ENCODE measurements around the gene GZMB.

GZMB gene

GRCh38 chr14:24632336-24632735 lies 1.7 kb downstream of the GZMB start:
- H3K18ac ChIP-seq (ENCODE audit: low read length): no peak overlapping the region
- no peak overlapping the region for H3K4me2 ChIP-seq (ENCODE audit: low read length)
- no peaks in the 10 kb centered on the region for H3K27me3 ChIP-seq (ENCODE audit: insufficient read depth, low read length)
- peaks cover 40% of the 10 kb centered on the region for H3K9me3 ChIP-seq (ENCODE audit: insufficient read depth, low read depth, low read length)
- H3K14ac ChIP-seq (ENCODE audit: low read length): no peak overlapping the region
- no peak overlapping the region for H3K23ac ChIP-seq (ENCODE audit: low read length)
- no peak overlapping the region for H2BK12ac ChIP-seq (ENCODE audit: low read length)
- H3K79me1 ChIP-seq (ENCODE audit: low read length): no peaks in the 10 kb centered on the region
- H3K36me3 ChIP-seq (ENCODE audit: control insufficient read depth in 1 of 2, insufficient read depth in 2 of 2, low read length in 2 of 2): no peaks in the 10 kb centered on the region
- H2BK120ac ChIP-seq (ENCODE audit: insufficient read depth, low read length, poor library complexity): no peak overlapping the region
- H3K4ac ChIP-seq (ENCODE audit: low read depth, low read length): no peak overlapping the region
- H3K9ac ChIP-seq (ENCODE audit: low read length): no peak overlapping the region
- H3K4me1 ChIP-seq (ENCODE audit: control insufficient read depth in 1 of 2, insufficient read depth in 2 of 2, low read length in 2 of 2): no peaks in the 10 kb centered on the region
- no peaks in the 10 kb centered on the region for H3K79me2 ChIP-seq (ENCODE audit: control insufficient read depth, insufficient read depth, low read length, poor library complexity)
- no peak for DNase-seq
- H3K4me3 ChIP-seq (ENCODE audit: low read depth, low read length): no peak overlapping the region
- H2AFZ ChIP-seq (ENCODE audit: insufficient read depth, low read length, poor library complexity): no peak overlapping the region
- no CpG with 5 or more reads among the region's 4 CpGs for WGBS (ENCODE audit: extremely low coverage, insufficient coverage, insufficient read length)
- no peak overlapping the region for H4K8ac ChIP-seq (ENCODE audit: low read depth, low read length)
- H2AK5ac ChIP-seq (ENCODE audit: low read length): no peak overlapping the region
- no peak overlapping the region for H4K12ac ChIP-seq (ENCODE audit: low read depth, low read length)
- H2BK5ac ChIP-seq (ENCODE audit: low read depth, low read length, poor library complexity): no peak overlapping the region
- H3K27ac ChIP-seq (ENCODE audit: low read depth, low read length): no peak overlapping the region
- H4K91ac ChIP-seq (ENCODE audit: low read depth, low read length): no peak overlapping the region

GRCh38 chr14:24631749-24632335 lies 2.1 kb downstream of the GZMB start:
- Histone ChIP-seq H3K14ac (ENCODE audit: low read length) (no peak overlapping the region), H3K4me2 (ENCODE audit: low read length) (no peak overlapping the region), H2BK12ac (ENCODE audit: low read length) (no peak overlapping the region), H3K79me2 (ENCODE audit: control insufficient read depth, insufficient read depth, low read length, poor library complexity) (no peaks in the 10 kb centered on the region), H2AFZ (ENCODE audit: insufficient read depth, low read length, poor library complexity) (no peak overlapping the region), H3K4ac (ENCODE audit: low read depth, low read length) (no peak overlapping the region), H3K79me1 (ENCODE audit: low read length) (no peaks in the 10 kb centered on the region), H3K9ac (ENCODE audit: low read length) (no peak overlapping the region), H2AK5ac (ENCODE audit: low read length) (no peak overlapping the region), H4K8ac (ENCODE audit: low read depth, low read length) (no peak overlapping the region), H3K36me3 (ENCODE audit: control insufficient read depth in 1 of 2, insufficient read depth in 2 of 2, low read length in 2 of 2) (no peaks in the 10 kb centered on the region), H3K9me3 (ENCODE audit: insufficient read depth, low read depth, low read length) (peaks cover 40% of the 10 kb centered on the region), H3K18ac (ENCODE audit: low read length) (no peak overlapping the region), H2BK5ac (ENCODE audit: low read depth, low read length, poor library complexity) (no peak overlapping the region), H4K91ac (ENCODE audit: low read depth, low read length) (no peak overlapping the region), H2BK120ac (ENCODE audit: insufficient read depth, low read length, poor library complexity) (no peak overlapping the region), H3K27ac (ENCODE audit: low read depth, low read length) (no peak overlapping the region), H3K27me3 (ENCODE audit: insufficient read depth, low read length) (no peaks in the 10 kb centered on the region), H3K23ac (ENCODE audit: low read length) (no peak overlapping the region), H4K12ac (ENCODE audit: low read depth, low read length) (no peak overlapping the region), H3K4me3 (ENCODE audit: low read depth, low read length) (no peak overlapping the region), H3K4me1 (ENCODE audit: control insufficient read depth in 1 of 2, insufficient read depth in 2 of 2, low read length in 2 of 2) (no peaks in the 10 kb centered on the region)
- DNase-seq: no peak
- WGBS (ENCODE audit: extremely low coverage, insufficient coverage, insufficient read length): no CpG with 5 or more reads among the region's 11 CpGs

- no peaks in the 10 kb centered on the region for H3K36me3 ChIP-seq (ENCODE audit: control insufficient read depth in 1 of 2, insufficient read depth in 2 of 2, low read length in 2 of 2)
Measured at GRCh38 chr14:24630872-24631477, 3.0 kb downstream of the GZMB start.

GRCh38 chr14:24630087-24630871 lies 3.7 kb downstream of the GZMB start:
- Histone ChIP-seq H3K79me2 (ENCODE audit: control insufficient read depth, insufficient read depth, low read length, poor library complexity) (no peaks in the 10 kb centered on the region), H3K27ac (ENCODE audit: low read depth, low read length) (no peak overlapping the region), H3K4me3 (ENCODE audit: low read depth, low read length) (no peak overlapping the region), H3K9me3 (ENCODE audit: insufficient read depth, low read depth, low read length) (peaks cover 40% of the 10 kb centered on the region), H2AK5ac (ENCODE audit: low read length) (no peak overlapping the region), H3K4ac (ENCODE audit: low read depth, low read length) (no peak overlapping the region), H3K27me3 (ENCODE audit: insufficient read depth, low read length) (no peaks in the 10 kb centered on the region), H2AFZ (ENCODE audit: insufficient read depth, low read length, poor library complexity) (no peak overlapping the region), H2BK12ac (ENCODE audit: low read length) (no peak overlapping the region), H3K4me2 (ENCODE audit: low read length) (no peak overlapping the region), H3K9ac (ENCODE audit: low read length) (no peak overlapping the region), H3K23ac (ENCODE audit: low read length) (no peak overlapping the region), H2BK120ac (ENCODE audit: insufficient read depth, low read length, poor library complexity) (no peak overlapping the region), H4K8ac (ENCODE audit: low read depth, low read length) (no peak overlapping the region), H2BK5ac (ENCODE audit: low read depth, low read length, poor library complexity) (no peak overlapping the region), H3K14ac (ENCODE audit: low read length) (no peak overlapping the region), H3K4me1 (ENCODE audit: control insufficient read depth in 1 of 2, insufficient read depth in 2 of 2, low read length in 2 of 2) (no peaks in the 10 kb centered on the region), H3K36me3 (ENCODE audit: control insufficient read depth in 1 of 2, insufficient read depth in 2 of 2, low read length in 2 of 2) (no peaks in the 10 kb centered on the region), H4K91ac (ENCODE audit: low read depth, low read length) (no peak overlapping the region), H4K12ac (ENCODE audit: low read depth, low read length) (no peak overlapping the region), H3K18ac (ENCODE audit: low read length) (no peak overlapping the region), H3K79me1 (ENCODE audit: low read length) (no peaks in the 10 kb centered on the region)
- WGBS (ENCODE audit: extremely low coverage, insufficient coverage, insufficient read length): no CpG with 5 or more reads among the region's 3 CpGs
- DNase-seq: no peak

More at GRCh38 chr14:24630872-24631477, 3.0 kb downstream of the GZMB start:
- Histone ChIP-seq H4K12ac (ENCODE audit: low read depth, low read length) (no peak overlapping the region), H2BK120ac (ENCODE audit: insufficient read depth, low read length, poor library complexity) (no peak overlapping the region), H3K4me1 (ENCODE audit: control insufficient read depth in 1 of 2, insufficient read depth in 2 of 2, low read length in 2 of 2) (no peaks in the 10 kb centered on the region), H3K79me2 (ENCODE audit: control insufficient read depth, insufficient read depth, low read length, poor library complexity) (no peaks in the 10 kb centered on the region), H2BK5ac (ENCODE audit: low read depth, low read length, poor library complexity) (no peak overlapping the region), H3K27me3 (ENCODE audit: insufficient read depth, low read length) (no peaks in the 10 kb centered on the region), H3K18ac (ENCODE audit: low read length) (no peak overlapping the region), H3K4ac (ENCODE audit: low read depth, low read length) (no peak overlapping the region), H3K23ac (ENCODE audit: low read length) (no peak overlapping the region), H2BK12ac (ENCODE audit: low read length) (no peak overlapping the region), H3K27ac (ENCODE audit: low read depth, low read length) (no peak overlapping the region), H3K9ac (ENCODE audit: low read length) (no peak overlapping the region), H2AFZ (ENCODE audit: insufficient read depth, low read length, poor library complexity) (no peak overlapping the region), H4K8ac (ENCODE audit: low read depth, low read length) (no peak overlapping the region), H3K4me3 (ENCODE audit: low read depth, low read length) (no peak overlapping the region), H2AK5ac (ENCODE audit: low read length) (no peak overlapping the region), H3K14ac (ENCODE audit: low read length) (no peak overlapping the region), H3K4me2 (ENCODE audit: low read length) (no peak overlapping the region), H3K9me3 (ENCODE audit: insufficient read depth, low read depth, low read length) (peaks cover 40% of the 10 kb centered on the region), H3K79me1 (ENCODE audit: low read length) (no peaks in the 10 kb centered on the region), H4K91ac (ENCODE audit: low read depth, low read length) (no peak overlapping the region)
- no CpG with 5 or more reads among the region's 10 CpGs for WGBS (ENCODE audit: extremely low coverage, insufficient coverage, insufficient read length)
- DNase-seq: no peak
